T-cell (primary cell): ENCODE measurements around the gene SMAGP. TPM values are rescaled to one million over a fixed set of nuclear protein-coding genes. Genes with fewer than 3 reads are reported as not detected.

ENCODE experiments used
- ATAC-seq, 4 experiments: fragments of 200-7000 bp in 3 of 4; fragments of 150-1000 bp in 1 of 4; cut with Tn5 transposase; replicated peaks in 1 of 4; 1 replicate in 3 of 4; 2 replicates in 1 of 4; pipeline ENCODE4 v1.10.0; 2021; ENCODE audit warnings: moderate library complexity in 3 of 4, mild to moderate bottlenecking in 2 of 4, moderate number of reproducible peaks in 1 of 4
- CTCF ChIA-PET, 2 donors: fragments of 300-600 bp; sonication (Branson Sonifier 250); formaldehyde crosslinking; loops; one replicate each; lab custom pipeline; 2022; ENCODE audit warnings: antibody characterized with exemption in 2 of 2; lab: Charles Lee
- POLR2A ChIA-PET, 2 donors: fragments of 300-600 bp; sonication (Branson Sonifier 250); formaldehyde crosslinking; loops; one replicate each; lab custom pipeline; 2022; ENCODE audit warnings: antibody characterized with exemption in 2 of 2; lab: Charles Lee
- DNase-seq, 35 experiments: peaks; one replicate each; pipeline versions ENCODE4 v3.0.0 to v3.0.0-alpha.2; 2013 to 2023
- H3K27ac ChIP-seq: one replicate; pipeline ENCODE4 v1.5.1; 2013; ENCODE audit warnings: low read length
- H3K27me3 ChIP-seq, 2 experiments: replicated peaks in 1 of 2; 1 replicate in 1 of 2; 2 replicates in 1 of 2; pipeline versions ENCODE4 v1.6.1 to v1.7.0; 2013; ENCODE audit warnings: low read length in 1 of 2, mixed read lengths in 1 of 2; ENCODE audit not compliant: control insufficient read depth in 2 of 2, insufficient read depth in 2 of 2; ENCODE audit errors: extremely low read depth in 1 of 2
- H3K36me3 ChIP-seq, 2 donors: 1 replicate in 1 of 2; 2 replicates in 1 of 2; pipeline versions ENCODE4 v1.6.1 to v1.7.0; 2013; ENCODE audit warnings: low read length in 1 of 2; ENCODE audit not compliant: control insufficient read depth in 2 of 2, insufficient read depth in 1 of 2; ENCODE audit errors: extremely low read depth in 1 of 2
- H3K4me1 ChIP-seq, 2 experiments: 1 replicate in 1 of 2; 2 replicates in 1 of 2; pipeline versions ENCODE4 v1.6.1 to v1.7.0; 2013; ENCODE audit warnings: low read length in 2 of 2, mixed read lengths in 1 of 2; ENCODE audit not compliant: insufficient read depth in 2 of 2, control insufficient read depth in 1 of 2; ENCODE audit errors: extremely low read depth in 1 of 2
- H3K4me3 ChIP-seq, 2 donors: 1 replicate in 1 of 2; 2 replicates in 1 of 2; pipeline versions ENCODE4 v1.5.1 to v1.7.0; 2013; ENCODE audit warnings: mild to moderate bottlenecking in 2 of 2, low read length in 1 of 2, moderate library complexity in 1 of 2; ENCODE audit not compliant: control insufficient read depth in 1 of 2; ENCODE audit errors: extremely low read depth in 1 of 2
- H3K9me3 ChIP-seq: 2 replicates; pipeline ENCODE4 v1.7.0; 2013
- H3K27ac Mint-ChIP-seq, 2 donors: one replicate each; pipeline ENCODE4 v1.8.0; 2020 to 2021; ENCODE audit warnings: mild to moderate bottlenecking in 2 of 2, mixed read lengths in 2 of 2
- H3K27me3 Mint-ChIP-seq, 2 donors: one replicate each; pipeline ENCODE4 v1.8.0; 2021 to 2022; ENCODE audit warnings: mixed read lengths in 2 of 2
- H3K36me3 Mint-ChIP-seq: one replicate; pipeline ENCODE4 v1.8.0; 2021; ENCODE audit warnings: mixed read lengths
- H3K4me1 Mint-ChIP-seq, 3 donors: one replicate each; pipeline ENCODE4 v1.8.0; 2020 to 2022; ENCODE audit warnings: mixed read lengths in 3 of 3, mild to moderate bottlenecking in 1 of 3
- H3K4me3 Mint-ChIP-seq, 3 donors: one replicate each; pipeline ENCODE4 v1.8.0; 2020 to 2022; ENCODE audit warnings: mild to moderate bottlenecking in 3 of 3, mixed read lengths in 3 of 3, moderate library complexity in 3 of 3
- H3K9me3 Mint-ChIP-seq, 3 donors: one replicate each; pipeline ENCODE4 v1.8.0; 2020 to 2022; ENCODE audit warnings: mixed read lengths in 3 of 3
- WGBS: methylation state at CpG from one replicate; pipeline ENCODE4 v1.1.5; 2013; ENCODE audit warnings: missing lambda C conversion rate; ENCODE audit not compliant: insufficient coverage; 5-methylcytosine and 5-hydroxymethylcytosine counted together
- total RNA-seq, 35 experiments: library from RNA in 6 of 35; stranded (reverse) in 6 of 35; fragments of 120-200 nt in 1 of 35; gene quantifications; one replicate each; pipeline versions ENCODE4 v1.2.1 to v1.2.4 and lab custom pipeline; 2013 to 2026

The SMAGP gene
- total RNA-seq, 5 donors from 2014 or later (not counting 1 experiment from before 2014, with no cell fraction given), result 3.2 to 5.3 (median 3.6) TPM

- ChIA-PET CTCF (no interaction called here), POLR2A (no interaction called here)
- H3K27ac Mint-ChIP-seq, result no peak overlapping the region
- peaks cover 0 to 8% of the 10 kb centered on the region in 2 donors for H3K36me3 ChIP-seq
- WGBS, result 100% methylated on average over 4 of the region's 7 CpGs
- DNase-seq, result no peak
- ATAC-seq, result no peak
- H3K9me3 Mint-ChIP-seq, result no peaks in the 10 kb centered on the region
- no peaks in the 10 kb centered on the region for H3K27me3 ChIP-seq
- no peaks in the 10 kb centered on the region for H3K9me3 ChIP-seq
- H3K36me3 Mint-ChIP-seq, result peaks cover 7% of the 10 kb centered on the region
- no peak overlapping the region for H3K27ac ChIP-seq
- peaks cover 7 to 21% (median 13%) of the 10 kb centered on the region in 3 donors for H3K4me1 Mint-ChIP-seq
- no peak overlapping the region for H3K4me3 ChIP-seq
- no peaks in the 10 kb centered on the region for H3K27me3 Mint-ChIP-seq
- H3K4me3 Mint-ChIP-seq, result no peak overlapping the region
- peaks cover 2 to 14% of the 10 kb centered on the region in 2 experiments for H3K4me1 ChIP-seq
These were observed 70.1 kb downstream of the SMAGP start for GRCh38 chr12:51200156-51200555.

DNA sequence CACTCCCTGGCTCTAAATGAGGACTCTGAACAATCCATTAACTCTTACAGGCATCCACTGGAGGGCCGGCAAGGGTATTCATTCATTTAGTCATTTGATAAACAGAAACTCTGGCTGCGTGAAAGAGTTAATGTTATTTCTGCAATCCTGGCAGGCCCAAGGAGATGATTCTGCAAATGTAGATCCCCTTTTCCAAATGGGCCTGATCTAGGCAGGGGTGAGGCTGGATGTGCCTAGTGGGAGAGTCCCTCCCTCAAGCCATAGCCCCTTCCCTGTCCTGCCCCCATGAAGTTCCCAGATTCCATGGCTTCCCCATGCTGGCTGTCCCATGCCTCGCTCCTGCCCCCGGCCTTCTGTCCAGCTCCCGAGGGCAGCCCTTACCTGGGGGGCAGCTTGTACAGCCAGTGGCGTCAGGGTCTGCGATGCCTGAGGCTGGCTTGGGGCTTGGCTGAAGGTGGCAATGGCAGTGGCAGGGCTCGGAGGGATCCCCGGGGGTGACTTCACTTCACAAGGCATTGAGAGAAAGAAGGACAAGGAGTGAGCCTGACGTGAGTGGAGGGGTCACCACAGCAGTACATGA, 70.8 kb downstream of the SMAGP start:
- DNase-seq, result no peak
- Histone ChIP-seq H3K9me3 (no peaks in the 10 kb centered on the region), H3K36me3 (peaks cover 0 to 8% of the 10 kb centered on the region in 2 donors), H3K4me1 (peaks cover 2 to 14% of the 10 kb centered on the region in 2 experiments), H3K27ac (no peak overlapping the region), H3K4me3 (no peak overlapping the region), H3K27me3 (no peaks in the 10 kb centered on the region)
- no peak for ATAC-seq
- H3K36me3 Mint-ChIP-seq, result peaks cover 7% of the 10 kb centered on the region
- no peak overlapping the region for H3K4me3 Mint-ChIP-seq
- WGBS, result 84% methylated on average over 3 of the region's 10 CpGs
- ChIA-PET POLR2A (no interaction called here), CTCF (no interaction called here)
- no peaks in the 10 kb centered on the region for H3K9me3 Mint-ChIP-seq
- peaks cover 7 to 21% (median 13%) of the 10 kb centered on the region in 3 donors for H3K4me1 Mint-ChIP-seq
- H3K27me3 Mint-ChIP-seq, result no peaks in the 10 kb centered on the region
- H3K27ac Mint-ChIP-seq, result peak overlapping the region in 1 of 2 donors; percentile 75

DNA sequence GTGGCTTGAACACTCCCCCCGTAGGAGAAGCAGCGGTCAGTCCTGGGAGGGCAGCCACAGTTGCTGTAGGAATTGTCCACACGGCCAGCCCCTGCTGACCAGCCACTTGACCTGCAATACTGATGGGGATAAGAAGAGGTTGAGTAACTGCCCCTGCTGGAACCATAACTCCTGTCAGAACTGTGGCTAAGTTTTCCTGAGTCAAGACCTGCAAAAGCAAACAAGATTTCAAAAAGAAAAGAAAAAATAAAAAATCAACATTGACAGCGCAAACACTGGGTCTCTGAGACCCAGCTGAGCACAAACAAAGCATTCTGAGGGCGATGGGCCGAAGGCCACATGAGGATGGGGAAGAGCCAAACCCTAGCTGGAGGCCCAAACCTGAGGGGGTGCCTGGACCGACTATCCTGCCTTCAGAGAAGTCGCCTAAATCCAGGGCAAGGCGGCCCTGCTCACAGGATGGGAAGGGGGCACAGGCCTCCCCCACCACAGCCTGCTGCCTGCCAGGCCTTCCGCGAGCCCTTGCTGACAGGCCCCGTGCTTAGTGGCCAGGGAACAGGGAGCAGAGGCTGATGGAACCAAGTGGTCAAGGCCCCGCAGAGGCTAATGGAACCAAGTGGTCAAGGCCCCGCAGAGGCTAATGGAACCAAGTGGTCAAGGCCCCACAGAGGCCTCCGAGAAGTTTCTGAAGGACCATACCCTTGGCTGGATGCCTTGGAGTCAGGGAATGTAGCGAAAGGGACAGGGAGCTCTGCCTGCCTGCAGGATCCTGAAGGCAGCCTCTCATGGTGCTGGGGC, 71.4 kb downstream of the SMAGP start:
- Histone ChIP-seq H3K27me3 (no peaks in the 10 kb centered on the region), H3K9me3 (no peaks in the 10 kb centered on the region), H3K4me3 (no peak overlapping the region), H3K27ac (no peak overlapping the region), H3K4me1 (peaks cover 2 to 12% of the 10 kb centered on the region in 2 experiments), H3K36me3 (peaks cover 0 to 8% of the 10 kb centered on the region in 2 donors)
- no peak overlapping the region for H3K4me3 Mint-ChIP-seq
- 91% methylated on average over 9 of the region's 16 CpGs for WGBS
- H3K27me3 Mint-ChIP-seq, result no peaks in the 10 kb centered on the region
- H3K4me1 Mint-ChIP-seq, result peaks cover 7 to 21% (median 11%) of the 10 kb centered on the region in 3 donors
- ChIA-PET CTCF (no interaction called here), POLR2A (no interaction called here)
- no peaks in the 10 kb centered on the region for H3K9me3 Mint-ChIP-seq
- H3K36me3 Mint-ChIP-seq, result peaks cover 6% of the 10 kb centered on the region
- no peak for ATAC-seq
- DNase-seq, result no peak
- peak overlapping the region in 1 of 2 donors; percentile 27 for H3K27ac Mint-ChIP-seq

GRCh38 chr12:51197736-51198567, 72.3 kb downstream of the SMAGP start:
- peaks cover 0 to 5% of the 10 kb centered on the region in 2 experiments for H3K4me1 ChIP-seq
- DNase-seq (no peak), ATAC-seq (no peak)
- peaks cover 0 to 8% of the 10 kb centered on the region in 2 donors for H3K36me3 ChIP-seq
- H3K9me3 ChIP-seq, result no peaks in the 10 kb centered on the region
- ChIA-PET POLR2A (no interaction called here), CTCF (no interaction called here)
- Mint-ChIP-seq H3K36me3 (no peaks in the 10 kb centered on the region), H3K27ac (peak overlapping the region in 1 of 2 donors; percentile 27), H3K4me3 (no peak overlapping the region), H3K4me1 (peaks cover 0 to 13% (median 3%) of the 10 kb centered on the region in 3 donors), H3K27me3 (no peaks in the 10 kb centered on the region), H3K9me3 (no peaks in the 10 kb centered on the region)
- H3K27me3 ChIP-seq, result no peaks in the 10 kb centered on the region
- no peak overlapping the region for H3K27ac ChIP-seq
- 95% methylated on average over 28 of the region's 38 CpGs for WGBS
- H3K4me3 ChIP-seq, result no peak overlapping the region

DNA sequence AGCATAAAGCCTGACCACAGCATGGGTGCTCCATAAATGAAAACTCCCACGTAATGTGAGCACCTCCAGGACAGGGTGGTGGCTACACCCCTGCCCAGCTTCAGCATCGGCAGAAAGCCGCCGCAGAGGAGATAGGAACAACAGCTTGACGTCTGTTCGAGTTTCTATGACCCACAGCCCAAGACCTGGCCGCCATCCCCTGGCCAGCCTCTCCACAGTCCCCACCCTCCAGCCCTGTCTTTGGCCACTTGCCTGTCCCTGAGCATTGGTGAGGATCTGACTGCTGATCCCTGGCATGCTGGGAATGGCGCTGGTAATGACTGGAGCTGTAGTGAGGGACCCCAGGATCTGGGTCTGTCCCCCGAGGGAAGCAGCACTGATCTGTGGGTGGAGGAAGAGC, 73.7 kb downstream of the SMAGP start:
- Mint-ChIP-seq H3K4me1 (peaks cover 0 to 6% (median 0%) of the 10 kb centered on the region in 3 donors), H3K27ac (no peak overlapping the region), H3K9me3 (no peaks in the 10 kb centered on the region), H3K36me3 (peaks cover 8% of the 10 kb centered on the region), H3K4me3 (no peak overlapping the region), H3K27me3 (no peaks in the 10 kb centered on the region)
- ChIA-PET CTCF (no interaction called here), POLR2A (no interaction called here)
- Histone ChIP-seq H3K27ac (no peak overlapping the region), H3K4me3 (no peak overlapping the region), H3K4me1 (no peaks in the 10 kb centered on the region), H3K36me3 (peaks cover 0 to 10% of the 10 kb centered on the region in 2 donors), H3K9me3 (no peaks in the 10 kb centered on the region), H3K27me3 (no peaks in the 10 kb centered on the region)
- ATAC-seq (no peak), DNase-seq (no peak)
- WGBS, result 95% methylated on average over 9 of the region's 9 CpGs

DNA sequence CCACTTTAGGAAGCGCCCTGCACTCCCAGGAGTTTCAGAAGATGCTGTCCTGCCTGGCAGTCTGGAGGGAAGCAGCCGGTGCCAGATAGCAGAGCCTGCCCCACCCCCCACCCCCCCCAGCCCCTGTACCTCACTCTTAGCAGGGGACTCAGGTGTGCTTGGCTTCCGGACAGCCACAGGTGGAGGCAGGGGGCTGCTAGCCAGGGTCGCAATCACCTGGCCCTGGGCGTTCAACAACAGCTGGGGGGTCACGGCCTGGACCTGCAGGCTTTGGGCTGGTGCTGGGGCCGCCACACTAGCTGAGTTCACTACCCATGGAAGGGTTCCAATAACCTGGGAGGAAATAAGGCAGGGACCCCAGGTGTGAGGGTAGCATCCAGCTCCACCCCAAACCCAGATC, 74.4 kb downstream of the SMAGP start:
- no peaks in the 10 kb centered on the region for H3K9me3 ChIP-seq
- POLR2A ChIA-PET, result no interaction called here
- Mint-ChIP-seq H3K4me3 (no peak overlapping the region), H3K36me3 (peaks cover 15% of the 10 kb centered on the region), H3K27ac (no peak overlapping the region), H3K27me3 (no peaks in the 10 kb centered on the region), H3K9me3 (no peaks in the 10 kb centered on the region), H3K4me1 (peaks cover 0 to under 1% (median 0%) of the 10 kb centered on the region in 3 donors)
- 87% methylated on average over 3 of the region's 7 CpGs for WGBS
- no peaks in the 10 kb centered on the region for H3K27me3 ChIP-seq
- ATAC-seq (no peak), DNase-seq (no peak)
- no peak overlapping the region for H3K27ac ChIP-seq
- H3K4me3 ChIP-seq, result no peak overlapping the region
- CTCF ChIA-PET, result no interaction called here
- H3K36me3 ChIP-seq, result peaks cover 0 to 16% of the 10 kb centered on the region in 2 donors
- no peaks in the 10 kb centered on the region for H3K4me1 ChIP-seq
